Osteoblast (primary cell): ENCODE data around the gene KYNU. TPM values are rescaled to one million over a fixed set of nuclear protein-coding genes. Genes with fewer than 3 reads are reported as not detected.
"Not testable (repeated sequence)": the region's sequence is repeated elsewhere in the genome, so short reads cannot be mapped to it uniquely, and the experiment has no call there.

ENCODE experiments used
- DNase-seq: peaks from one replicate; pipeline ENCODE4 v3.0.0; 2011; ENCODE audit warnings: low spot score, mixed read lengths; ENCODE audit not compliant: insufficient read length; ENCODE audit errors: missing footprints
- H2AFZ ChIP-seq: 2 replicates; pipeline ENCODE4 v1.6.0; 2011; ENCODE audit warnings: mild to moderate bottlenecking, low read length
- H3K27ac ChIP-seq: 2 replicates; pipeline ENCODE4 v1.5.1; 2011; ENCODE audit warnings: mild to moderate bottlenecking, low read depth, low read length, moderate library complexity
- H3K27me3 ChIP-seq: 2 replicates; pipeline ENCODE4 v1.6.0; 2012; ENCODE audit warnings: mild to moderate bottlenecking, control low read depth, inconsistent platforms, low read length, moderate library complexity; ENCODE audit not compliant: insufficient read depth
- H3K36me3 ChIP-seq: 2 replicates; pipeline ENCODE4 v1.5.1; 2011; ENCODE audit warnings: mild to moderate bottlenecking, low read length, control low read depth, moderate library complexity; ENCODE audit not compliant: insufficient read depth
- H3K4me1 ChIP-seq: 2 replicates; pipeline ENCODE4 v1.5.1; 2011; ENCODE audit warnings: mild to moderate bottlenecking, low read length, control low read depth, moderate library complexity; ENCODE audit not compliant: insufficient read depth
- H3K4me2 ChIP-seq: 2 replicates; pipeline ENCODE4 v1.6.0; 2011; ENCODE audit warnings: mild to moderate bottlenecking, low read length; ENCODE audit not compliant: insufficient read depth
- H3K4me3 ChIP-seq: fragments of 200-600 bp; sonication (generic); 3 replicates; pipeline ENCODE4 v1.5.1; 2012; ENCODE audit warnings: mild to moderate bottlenecking, low read length, inconsistent platforms; ENCODE audit not compliant: insufficient read depth
- H3K79me2 ChIP-seq: 2 replicates; pipeline ENCODE4 v1.6.0; 2012; ENCODE audit warnings: mild to moderate bottlenecking, low read length, control low read depth, inconsistent platforms; ENCODE audit not compliant: insufficient read depth
- H3K9me3 ChIP-seq: 2 replicates; pipeline ENCODE4 v1.5.1; 2011; ENCODE audit warnings: low read depth, low read length, control low read depth
- H4K20me1 ChIP-seq: 2 replicates; pipeline ENCODE4 v1.6.0; 2012; ENCODE audit warnings: mild to moderate bottlenecking, low read length, control low read depth; ENCODE audit not compliant: insufficient read depth
- CTCF ChIP-seq: IDR thresholded peaks from 2 replicates; pipeline ENCODE4 v1.5.1; 2011; ENCODE audit warnings: mild to moderate bottlenecking, low read depth, low read length, moderate library complexity; ENCODE audit errors: extremely low read depth
- total RNA-seq: library from RNA; depleted of rRNA; stranded (reverse); fragments of >200 nt; gene quantifications from 2 replicates; pipeline ENCODE4 v1.2.3, GENCODE V29; 2012

Gene KYNU
- total RNA-seq, 1 donor: 10.9 TPM

- H3K27ac ChIP-seq: no peak overlapping the region
Measured at GRCh38 chr2:142946941-142947340, 69.5 kb downstream of the KYNU start.

GRCh38 chr2:142948723-142949122, 71.3 kb downstream of the KYNU start:
- H3K4me2 ChIP-seq, H3K79me2 ChIP-seq, H3K9me3 ChIP-seq, H3K4me3 ChIP-seq, H4K20me1 ChIP-seq, H3K4me1 ChIP-seq, H3K27ac ChIP-seq, H2AFZ ChIP-seq, DNase-seq, H3K36me3 ChIP-seq, H3K27me3 ChIP-seq: not testable (repeated sequence)

More at GRCh38 chr2:142946941-142947340, 69.5 kb downstream of the KYNU start:
- DNase-seq: no peak
- Histone ChIP-seq H3K4me1 (peaks cover 9% of the 10 kb centered on the region), H4K20me1 (no peaks in the 10 kb centered on the region), H3K4me3 (no peak overlapping the region), H3K27me3 (no peaks in the 10 kb centered on the region), H3K79me2 (no peaks in the 10 kb centered on the region), H2AFZ (no peak overlapping the region), H3K9me3 (no peaks in the 10 kb centered on the region), H3K4me2 (no peak overlapping the region), H3K36me3 (no peaks in the 10 kb centered on the region)
- no peak for TF ChIP-seq CTCF

- H4K20me1 ChIP-seq, H3K9me3 ChIP-seq, H3K79me2 ChIP-seq, H3K4me1 ChIP-seq, H3K4me3 ChIP-seq, DNase-seq, H3K27me3 ChIP-seq, H2AFZ ChIP-seq, H3K36me3 ChIP-seq, H3K4me2 ChIP-seq, H3K27ac ChIP-seq: not testable (repeated sequence)
Measured at GRCh38 chr2:142950323-142950722, 72.9 kb downstream of the KYNU start.

GRCh38 chr2:142951190-142952007, 73.9 kb downstream of the KYNU start:
- no peak overlapping the region for H2AFZ ChIP-seq
- H3K79me2 ChIP-seq: no peaks in the 10 kb centered on the region
- no peak for DNase-seq
- H4K20me1 ChIP-seq: no peaks in the 10 kb centered on the region
- H3K4me3 ChIP-seq: no peak overlapping the region
- no peaks in the 10 kb centered on the region for H3K4me1 ChIP-seq
- no peak for TF ChIP-seq CTCF
- H3K9me3 ChIP-seq: no peaks in the 10 kb centered on the region
- H3K27ac ChIP-seq: no peak overlapping the region
- H3K4me2 ChIP-seq: no peak overlapping the region
- no peaks in the 10 kb centered on the region for H3K27me3 ChIP-seq
- no peaks in the 10 kb centered on the region for H3K36me3 ChIP-seq

GRCh38 chr2:142952018-142952417, 74.6 kb downstream of the KYNU start:
- no peak overlapping the region for H2AFZ ChIP-seq
- no peaks in the 10 kb centered on the region for H3K36me3 ChIP-seq
- no peak overlapping the region for H3K4me3 ChIP-seq
- no peaks in the 10 kb centered on the region for H3K4me1 ChIP-seq
- no peaks in the 10 kb centered on the region for H3K9me3 ChIP-seq
- H3K4me2 ChIP-seq: no peak overlapping the region
- no peak for DNase-seq
- no peaks in the 10 kb centered on the region for H4K20me1 ChIP-seq
- no peak for TF ChIP-seq CTCF
- H3K27me3 ChIP-seq: no peaks in the 10 kb centered on the region
- no peak overlapping the region for H3K27ac ChIP-seq
- H3K79me2 ChIP-seq: no peaks in the 10 kb centered on the region
